ENCODE measurements around the gene CCDC159. TPM values are rescaled to one million over a fixed set of nuclear protein-coding genes. Genes with fewer than 3 reads are reported as not detected.

CCDC159 gene
- total RNA-seq, 1 experiment from 2014 or later: 9.4 TPM

DNA sequence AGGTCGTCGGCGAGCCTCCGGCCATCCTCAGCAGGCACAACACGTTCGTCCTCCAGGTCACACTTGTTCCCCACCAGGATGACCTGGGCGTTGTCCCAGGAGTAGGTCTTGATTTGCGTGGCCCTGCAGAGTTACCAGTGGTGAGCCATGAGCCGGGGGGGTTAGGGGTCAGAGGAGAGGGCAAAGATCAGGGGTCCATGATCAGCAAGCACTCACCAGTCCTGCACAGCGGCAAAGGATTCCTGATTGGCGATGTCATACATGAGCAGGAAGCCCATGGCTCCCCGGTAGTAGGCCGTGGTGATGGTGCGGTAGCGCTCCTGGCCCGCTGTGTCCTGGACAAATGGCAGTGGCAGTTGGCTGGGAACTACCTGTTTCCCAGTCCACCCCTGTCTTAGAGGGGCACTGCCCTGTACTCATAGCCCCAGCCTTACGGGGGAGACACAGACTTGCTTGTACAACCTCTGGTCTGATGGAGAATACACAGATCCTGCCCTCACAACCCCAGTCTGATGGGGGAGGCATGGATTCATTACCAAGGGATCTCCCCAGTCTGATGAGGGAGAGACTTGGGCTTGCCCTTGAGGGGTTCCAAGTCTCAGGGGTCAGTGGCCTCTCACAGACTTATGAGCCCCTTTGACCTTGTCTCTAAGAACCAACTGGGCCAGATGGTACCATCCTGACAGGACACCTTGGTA is 10.7 kb upstream of the CCDC159 start:
- no TSS peak for BruUV-seq (replicated peaks)
- Histone ChIP-seq H3K79me2 (ENCODE audit: low read depth) (peaks cover 14% of the 10 kb centered on the region; the same call in 1 of the 2 replicates), H3K4me3 (no peak overlapping the region), H3K36me3 (ENCODE audit: low read depth) (peaks cover 36% of the 10 kb centered on the region), H3K27ac (no peak overlapping the region), H4K20me1 (ENCODE audit: insufficient read depth) (no peaks in the 10 kb centered on the region), H3F3A (ENCODE audit: insufficient read depth, low read depth) (peaks cover 31% of the 10 kb centered on the region), H3K4me2 (no peak overlapping the region), H3K27me3 (ENCODE audit: insufficient read depth, low read depth) (no peaks in the 10 kb centered on the region), H3K4me1 (replicated peaks; ENCODE audit: insufficient read depth) (peaks cover 14% of the 10 kb centered on the region), H3K9me3 (ENCODE audit: insufficient read depth, low read depth) (no peaks in the 10 kb centered on the region), H2AFZ (no peak overlapping the region), H3K9me2 (ENCODE audit: insufficient read depth) (no peaks in the 10 kb centered on the region)
- CTCF ChIA-PET: no interaction called here
- POLR2A ChIA-PET (ENCODE audit: unreplicated experiment): no interaction called here
- TF ChIP-seq, protein P1, sequence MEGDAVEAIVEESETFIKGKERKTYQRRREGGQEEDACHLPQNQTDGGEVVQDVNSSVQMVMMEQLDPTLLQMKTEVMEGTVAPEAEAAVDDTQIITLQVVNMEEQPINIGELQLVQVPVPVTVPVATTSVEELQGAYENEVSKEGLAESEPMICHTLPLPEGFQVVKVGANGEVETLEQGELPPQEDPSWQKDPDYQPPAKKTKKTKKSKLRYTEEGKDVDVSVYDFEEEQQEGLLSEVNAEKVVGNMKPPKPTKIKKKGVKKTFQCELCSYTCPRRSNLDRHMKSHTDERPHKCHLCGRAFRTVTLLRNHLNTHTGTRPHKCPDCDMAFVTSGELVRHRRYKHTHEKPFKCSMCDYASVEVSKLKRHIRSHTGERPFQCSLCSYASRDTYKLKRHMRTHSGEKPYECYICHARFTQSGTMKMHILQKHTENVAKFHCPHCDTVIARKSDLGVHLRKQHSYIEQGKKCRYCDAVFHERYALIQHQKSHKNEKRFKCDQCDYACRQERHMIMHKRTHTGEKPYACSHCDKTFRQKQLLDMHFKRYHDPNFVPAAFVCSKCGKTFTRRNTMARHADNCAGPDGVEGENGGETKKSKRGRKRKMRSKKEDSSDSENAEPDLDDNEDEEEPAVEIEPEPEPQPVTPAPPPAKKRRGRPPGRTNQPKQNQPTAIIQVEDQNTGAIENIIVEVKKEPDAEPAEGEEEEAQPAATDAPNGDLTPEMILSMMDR (conservative IDR thresholded peaks at IDR 0.05): no peak
- TF ChIP-seq EZH2 (IDR thresholded peaks at IDR 0.05; ENCODE audit: low read depth): no peak
- intact Hi-C loops (cut with micrococcal nuclease; ENCODE audit: unreplicated experiment): no loop called here
- DNase-seq: no peak

DNA sequence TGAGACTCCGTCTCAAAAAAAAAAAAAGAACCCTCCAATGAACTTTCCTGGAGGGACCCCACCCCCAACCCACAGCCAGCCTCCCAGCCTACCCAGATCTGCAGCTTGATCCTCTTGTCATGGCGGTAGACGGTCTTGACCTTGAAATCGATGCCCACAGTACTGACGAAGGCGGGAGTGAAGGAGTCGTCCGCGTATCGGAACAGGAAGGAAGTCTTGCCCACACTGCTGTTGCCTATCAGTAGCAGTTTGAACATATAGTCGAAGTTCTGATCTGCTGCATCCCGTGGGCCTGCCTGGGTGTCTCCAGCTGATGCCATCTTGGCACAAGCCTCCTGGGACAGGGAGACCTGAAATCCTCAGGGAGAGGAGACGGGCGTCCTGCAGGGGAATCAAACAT is 9.2 kb upstream of the CCDC159 start:
- Histone ChIP-seq H3K9me2 (ENCODE audit: insufficient read depth) (no peaks in the 10 kb centered on the region), H3F3A (ENCODE audit: insufficient read depth, low read depth) (peaks cover 33% of the 10 kb centered on the region), H3K9me3 (ENCODE audit: insufficient read depth, low read depth) (no peaks in the 10 kb centered on the region), H3K4me1 (replicated peaks; ENCODE audit: insufficient read depth) (peaks cover 14% of the 10 kb centered on the region), H3K27ac (no peak overlapping the region), H3K4me2 (no peak overlapping the region), H3K4me3 (no peak overlapping the region), H4K20me1 (ENCODE audit: insufficient read depth) (no peaks in the 10 kb centered on the region), H3K27me3 (ENCODE audit: insufficient read depth, low read depth) (no peaks in the 10 kb centered on the region), H3K79me2 (ENCODE audit: low read depth) (peaks cover 14% of the 10 kb centered on the region; the same call in 1 of the 2 replicates), H3K36me3 (ENCODE audit: low read depth) (peaks cover 44% of the 10 kb centered on the region), H2AFZ (no peak overlapping the region)
- CTCF ChIA-PET: no interaction called here
- no TSS peak for BruUV-seq (replicated peaks)
- intact Hi-C loops (cut with micrococcal nuclease; ENCODE audit: unreplicated experiment): no loop called here
- no peak for DNase-seq
- POLR2A ChIA-PET (ENCODE audit: unreplicated experiment): no interaction called here
- TF ChIP-seq, protein P1 (conservative IDR thresholded peaks at IDR 0.05): no peak
- no peak for TF ChIP-seq EZH2 (IDR thresholded peaks at IDR 0.05; ENCODE audit: low read depth)

DNA sequence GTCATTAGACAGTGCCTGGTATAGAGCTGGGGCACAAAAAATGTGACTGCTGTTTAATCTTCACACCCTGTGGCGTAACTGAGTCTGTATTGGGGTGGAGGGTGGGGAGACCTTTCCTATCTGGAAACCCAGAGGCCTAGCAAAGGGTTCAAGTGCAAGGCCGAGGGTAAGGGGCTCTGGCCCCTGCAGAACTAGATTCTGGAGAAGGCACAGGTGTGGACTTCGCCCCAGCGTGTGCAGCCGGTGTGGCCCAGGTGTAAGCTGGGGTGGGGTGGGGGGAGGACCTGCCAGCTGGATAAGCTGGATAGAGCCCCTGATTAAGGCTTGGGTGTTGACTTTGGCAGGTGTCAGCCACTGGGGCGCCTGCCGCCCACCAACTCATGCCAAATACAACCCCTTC is 8.2 kb upstream of the CCDC159 start:
- Histone ChIP-seq H3K27me3 (ENCODE audit: insufficient read depth, low read depth) (no peaks in the 10 kb centered on the region), H4K20me1 (ENCODE audit: insufficient read depth) (no peaks in the 10 kb centered on the region), H2AFZ (no peak overlapping the region), H3K79me2 (ENCODE audit: low read depth) (peaks cover 23% of the 10 kb centered on the region), H3K27ac (no peak overlapping the region), H3K4me3 (no peak overlapping the region), H3K36me3 (ENCODE audit: low read depth) (peaks cover 47% of the 10 kb centered on the region), H3K9me2 (ENCODE audit: insufficient read depth) (no peaks in the 10 kb centered on the region), H3K4me1 (replicated peaks; ENCODE audit: insufficient read depth) (peaks cover 16% of the 10 kb centered on the region), H3F3A (ENCODE audit: insufficient read depth, low read depth) (peaks cover 39% of the 10 kb centered on the region), H3K9me3 (ENCODE audit: insufficient read depth, low read depth) (no peaks in the 10 kb centered on the region), H3K4me2 (peak overlapping the region; percentile 92)
- POLR2A ChIA-PET (ENCODE audit: unreplicated experiment): no interaction called here
- no peak for DNase-seq
- no TSS peak for BruUV-seq (replicated peaks)
- TF ChIP-seq, protein P1 (conservative IDR thresholded peaks at IDR 0.05): no peak
- TF ChIP-seq EZH2 (IDR thresholded peaks at IDR 0.05; ENCODE audit: low read depth): no peak
- intact Hi-C loops (cut with micrococcal nuclease; ENCODE audit: unreplicated experiment): no loop called here
- CTCF ChIA-PET: no interaction called here
